Upper lobe of left lung (tissue), 6 donors: Measurements from ENCODE around the gene KCNJ11. TPM values are rescaled to one million over a fixed set of nuclear protein-coding genes. Genes with fewer than 3 reads are reported as not detected.

Source experiments
- ATAC-seq, 2 donors: fragments of 200-7000 bp; cut with Tn5 transposase; one replicate each; pipeline ENCODE4 v1.9.1; 2022; ENCODE audit warnings: mild to moderate bottlenecking in 2 of 2, moderate library complexity in 2 of 2; ENCODE audit not compliant: low FRiP score in 2 of 2
- DNase-seq, 2 donors: peaks; one replicate each; pipeline ENCODE4 v3.0.0-alpha.2; 2019 to 2020
- H3K27ac ChIP-seq, 4 donors: fragments of 200-600 bp; sonication (generic); one replicate each; pipeline ENCODE4 v1.5.1; 2016 to 2019
- H3K27me3 ChIP-seq, 4 donors: fragments of 200-600 bp; sonication (generic); one replicate each; pipeline ENCODE4 v1.5.1; 2017 to 2019
- H3K36me3 ChIP-seq, 4 donors: fragments of 200-600 bp; sonication (generic); one replicate each; pipeline ENCODE4 v1.5.1; 2016 to 2019
- H3K4me1 ChIP-seq, 4 donors: fragments of 200-600 bp; sonication (generic); one replicate each; pipeline ENCODE4 v1.5.1; 2018 to 2019
- H3K4me3 ChIP-seq, 4 donors: fragments of 200-600 bp; sonication (generic); one replicate each; pipeline ENCODE4 v1.5.1; 2017 to 2019; ENCODE audit warnings: mild to moderate bottlenecking in 2 of 4, moderate library complexity in 1 of 4
- H3K9me3 ChIP-seq, 4 donors: fragments of 200-600 bp; sonication (generic); one replicate each; pipeline ENCODE4 v1.5.1; 2018 to 2019
- CTCF ChIP-seq, 6 experiments: fragments of 450-650 bp in 4 of 6; fragments of 200-600 bp in 2 of 6; sonication (generic) in 2 of 6; IDR thresholded peaks; one replicate each; pipeline ENCODE4 v1.5.1; 2016 to 2019; ENCODE audit warnings: antibody characterized with exemption in 6 of 6
- EP300 ChIP-seq, 4 donors: sonication (generic); formaldehyde crosslinking; IDR thresholded peaks; one replicate each; pipeline ENCODE4 v1.5.1; 2017; ENCODE audit warnings: antibody characterized with exemption in 4 of 4, control low read depth in 2 of 4
- POLR2A ChIP-seq, 4 donors: fragments of 450-650 bp; IDR thresholded peaks; one replicate each; pipeline ENCODE4 v1.5.1; 2016 to 2017; ENCODE audit warnings: antibody characterized with exemption in 4 of 4, mild to moderate bottlenecking in 2 of 4
- POLR2AphosphoS5 ChIP-seq, 2 donors: sonication (generic); formaldehyde crosslinking; IDR thresholded peaks; one replicate each; pipeline ENCODE4 v1.5.1; 2017; ENCODE audit warnings: antibody characterized with exemption in 2 of 2
- WGBS, 2 donors: methylation state at CpG; one replicate each; pipeline ENCODE4 v1.1.5; 2017 to 2018; 5-methylcytosine and 5-hydroxymethylcytosine counted together
- total RNA-seq, 6 donors: library from RNA; depleted of rRNA in 4 of 6; stranded (reverse); fragments of >200 nt in 4 of 6; gene quantifications; one replicate each; pipeline versions ENCODE4 v1.1.0 to v1.2.1, GENCODE V29; 2016 to 2021
- donor health status: DM: no; HTN: no; CAD: no; lungs with moderate emphysema.
- donor health status: DM: no; HTN: yes; CAD: no; lungs with severe emphysema.

Gene KCNJ11
- total RNA-seq, 6 donors from 2014 or later, result 2.6 to 9.5 (median 5.7) TPM

GRCh38 chr11:17353821-17354600 is 34.4 kb downstream of the KCNJ11 start:
- WGBS, 2 donors, result 7 to 11% methylated on average over 15 of the region's 15 CpGs
- no peak for ATAC-seq

GRCh38 chr11:17352950-17353820 is 35.3 kb downstream of the KCNJ11 start:
- TF ChIP-seq EP300 (IDR thresholded peaks at IDR 0.05), result no peak
- peak in 1 of 2 donors; percentile 13 for TF ChIP-seq POLR2AphosphoS5 (IDR thresholded peaks at IDR 0.05)
- no peak for TF ChIP-seq CTCF (IDR thresholded peaks at IDR 0.05)
- TF ChIP-seq POLR2A (IDR thresholded peaks at IDR 0.05), result peak in 2 of 4 donors; percentile 10 to 15
- H3K4me1 ChIP-seq, result peaks cover 14 to 33% (median 19%) of the 10 kb centered on the region in 4 donors
- WGBS, 2 donors, result 0 to 2% methylated on average over 46 to 54 of the region's 69 CpGs
- H3K9me3 ChIP-seq, result no peaks in the 10 kb centered on the region
- H3K27ac ChIP-seq, result peak overlapping the region; percentile 55 to 79 (median 67)
- peak; percentile 73 to 94 for DNase-seq
- H3K36me3 ChIP-seq, result no peaks in the 10 kb centered on the region
- ATAC-seq, result peak; percentile 80 to 86
- H3K4me3 ChIP-seq, result peak overlapping the region; percentile 41 to 69 (median 55)
- H3K27me3 ChIP-seq, result no peaks in the 10 kb centered on the region

More at GRCh38 chr11:17353821-17354600, 34.4 kb downstream of the KCNJ11 start:
- TF ChIP-seq CTCF (IDR thresholded peaks at IDR 0.05) (no peak), POLR2AphosphoS5 (IDR thresholded peaks at IDR 0.05) (peak in 1 of 2 donors; percentile 16), POLR2A (IDR thresholded peaks at IDR 0.05) (no peak)
- no peaks in the 10 kb centered on the region for H3K9me3 ChIP-seq
- H3K36me3 ChIP-seq, result no peaks in the 10 kb centered on the region
- peaks cover 14 to 33% (median 19%) of the 10 kb centered on the region in 4 donors for H3K4me1 ChIP-seq
- peak overlapping the region; percentile 41 to 69 (median 55) for H3K4me3 ChIP-seq
- H3K27me3 ChIP-seq, result no peaks in the 10 kb centered on the region
- H3K27ac ChIP-seq, result peak overlapping the region in 2 of 4 donors; percentile 75 to 79
- no peak for DNase-seq

GRCh38 chr11:17351510-17352176 is 36.8 kb downstream of the KCNJ11 start, which contains the start of gene NCR3LG1:
Gene NCR3LG1, plus strand, starts transcription at chr11:17351800. Its CDS starts 170 bp downstream, at chr11:17351970.
- Histone ChIP-seq H3K4me1 (peaks cover 14 to 33% (median 19%) of the 10 kb centered on the region in 4 donors), H3K9me3 (no peaks in the 10 kb centered on the region), H3K27ac (peak within 1 kb of the TSS in 3 of 4 donors; percentile 4 to 45 (median 17)), H3K4me3 (peak within 1 kb of the TSS; percentile 46 to 69 (median 55)), H3K27me3 (no peaks in the 10 kb centered on the region), H3K36me3 (no peaks in the 10 kb centered on the region)
- WGBS, 2 donors, result 1 to 3% methylated on average over 30 to 50 of the region's 61 CpGs
- peak in 1 of 4 donors; percentile 15 for TF ChIP-seq POLR2A (IDR thresholded peaks at IDR 0.05)
- TF ChIP-seq POLR2AphosphoS5 (IDR thresholded peaks at IDR 0.05), result peak; percentile 16 to 52
- TF ChIP-seq EP300 (IDR thresholded peaks at IDR 0.05), result no peak
- TF ChIP-seq CTCF (IDR thresholded peaks at IDR 0.05), result no peak
- ATAC-seq (peak; percentile 70 to 83), DNase-seq (peak; percentile 63 to 93)

GRCh38 chr11:17351172-17351509 is 37.3 kb downstream of the KCNJ11 start:
- Histone ChIP-seq H3K4me1 (peaks cover 14 to 33% (median 19%) of the 10 kb centered on the region in 4 donors), H3K27me3 (no peaks in the 10 kb centered on the region), H3K9me3 (no peaks in the 10 kb centered on the region), H3K4me3 (peak overlapping the region; percentile 46 to 69 (median 55)), H3K36me3 (no peaks in the 10 kb centered on the region), H3K27ac (no peak overlapping the region)
- ATAC-seq, result no peak
- no peak for DNase-seq
- 20 to 27% methylated on average over 12 of the region's 12 CpGs for WGBS, 2 donors
- no peak for TF ChIP-seq EP300 (IDR thresholded peaks at IDR 0.05)
- peak in 2 of 6 experiments; percentile 6 to 23 for TF ChIP-seq CTCF (IDR thresholded peaks at IDR 0.05)
